ENCODE data around the gene RNF10. TPM values are rescaled to one million over a fixed set of nuclear protein-coding genes. Genes with fewer than 3 reads are reported as not detected.
"Not testable (repeated sequence)": the region's sequence is repeated elsewhere in the genome, so short reads cannot be mapped to it uniquely, and the experiment has no call there.

RNF10 gene
- total RNA-seq = 100 to 1,000 TPM in 3 of 6 donors, 10 to 100 TPM in 3; 92.5 to 151 (median 98.6) TPM
- 100 to 1,000 TPM; 120 to 127 TPM for polyA plus RNA-seq

GRCh38 chr12:120534203-120534702 lies at the start of gene RNF10:
RNF10 (plus strand) TSS chr12:120534356; CDS start chr12:120534812, 456 bp downstream.
- Histone ChIP-seq H3K27me3 (no peaks in the 10 kb centered on the region), H3K4me1 (peaks cover 19 to 28% (median 28%) of the 10 kb centered on the region in 3 donors), H3K36me3 (no peaks in the 10 kb centered on the region), H3K9me3 (no peaks in the 10 kb centered on the region), H3K27ac (peak within 1 kb of the TSS; percentile 80 to 93 (median 88)), H3K4me3 (peak within 1 kb of the TSS; percentile 52 to 94 (median 88))
- intact Hi-C loops (cut with DNase I) = no loop called here
- peak; percentile 77 to 90 (median 81) for DNase-seq
- ATAC-seq = peak; percentile 63 to 81 (median 74)
- FAIRE-seq = no peak
- TF ChIP-seq CTCF (IDR thresholded peaks at IDR 0.05) = no peak
- WGBS, 2 donors = 0 to 1% methylated on average over 40 to 43 of the region's 43 CpGs

GRCh38 chr12:120485961-120486881 lies 47.9 kb upstream of the RNF10 start:
- no peak for DNase-seq
- no peak for ATAC-seq
- TF ChIP-seq CTCF (IDR thresholded peaks at IDR 0.05) = no peak
- no peak for FAIRE-seq
- H3K27ac ChIP-seq = no peak overlapping the region
- 82 to 88% methylated on average over 7 of the region's 7 CpGs for WGBS, 2 donors
- no peaks in the 10 kb centered on the region for H3K27me3 ChIP-seq
- H3K4me1 ChIP-seq = peaks cover 0 to 8% (median 3%) of the 10 kb centered on the region in 3 donors
- intact Hi-C loops (cut with DNase I) = no loop called here
- no peaks in the 10 kb centered on the region for H3K9me3 ChIP-seq
- H3K4me3 ChIP-seq = no peak overlapping the region
- no peaks in the 10 kb centered on the region for H3K36me3 ChIP-seq

- WGBS, 2 donors = 39 to 49% methylated on average over 7 of the region's 7 CpGs
- H3K4me3 ChIP-seq; H3K36me3 ChIP-seq; intact Hi-C loops (cut with DNase I); FAIRE-seq; H3K9me3 ChIP-seq; H3K27me3 ChIP-seq: not testable (repeated sequence)
- ATAC-seq (peak; percentile 59 to 84 (median 78)), DNase-seq (peak in 5 of 6 donors; percentile 49 to 85 (median 73))
- Histone ChIP-seq H3K27ac (peak overlapping the region in 2 of 4 donors; percentile 39 to 85), H3K4me1 (peaks cover 0 to 12% (median 3%) of the 10 kb centered on the region in 3 donors)
Observed at GRCh38 chr12:120487552-120487951, 46.6 kb upstream of the RNF10 start.

GRCh38 chr12:120488057-120488640 lies 46.0 kb upstream of the RNF10 start:
- Histone ChIP-seq H3K27me3 (no peaks in the 10 kb centered on the region), H3K4me3 (no peak overlapping the region), H3K36me3 (no peaks in the 10 kb centered on the region), H3K4me1 (peaks cover 0 to 12% (median 3%) of the 10 kb centered on the region in 3 donors), H3K27ac (peak overlapping the region; percentile 20 to 85 (median 33)), H3K9me3 (no peaks in the 10 kb centered on the region)
- WGBS, 2 donors = 58 to 64% methylated on average over 5 of the region's 5 CpGs
- no peak for TF ChIP-seq CTCF (IDR thresholded peaks at IDR 0.05)
- intact Hi-C loops (cut with DNase I) = no loop called here
- DNase-seq = peak in 1 of 6 donors; percentile 8
- ATAC-seq = peak in 3 of 4 donors; percentile 22 to 56 (median 34)
- no peak for FAIRE-seq

- no peak overlapping the region for H3K27ac ChIP-seq
- H3K4me1 ChIP-seq = peaks cover 0 to 12% (median 3%) of the 10 kb centered on the region in 3 donors
- DNase-seq (no peak), ATAC-seq (no peak), FAIRE-seq (no peak)
- H3K9me3 ChIP-seq = no peaks in the 10 kb centered on the region
- no peaks in the 10 kb centered on the region for H3K36me3 ChIP-seq
- no peak for TF ChIP-seq CTCF (IDR thresholded peaks at IDR 0.05)
- WGBS, 2 donors = 97% methylated on average over 4 of the region's 4 CpGs
- intact Hi-C loops (cut with DNase I) = no loop called here
- H3K4me3 ChIP-seq = no peak overlapping the region
- no peaks in the 10 kb centered on the region for H3K27me3 ChIP-seq
Observed at GRCh38 chr12:120489018-120489417, 45.1 kb upstream of the RNF10 start.
